ENCODE data around the gene ERN1.
"Not testable (repeated sequence)": the region's sequence is repeated elsewhere in the genome, so short reads cannot be mapped to it uniquely, and the experiment has no call there.

The ERN1 gene

GRCh38 chr17:64025732-64026294 lies 104.1 kb downstream of the ERN1 start:
- DNase-seq (ENCODE audit: low read depth in 2 of 2): peak; percentile 83 to 85

GRCh38 chr17:64024781-64025731 lies 104.9 kb downstream of the ERN1 start:
- DNase-seq (ENCODE audit: low read depth in 2 of 2): peak; percentile 19 to 38

GRCh38 chr17:64024215-64024654 lies 105.7 kb downstream of the ERN1 start:
- DNase-seq (ENCODE audit: low read depth in 2 of 2): no peak

- no peak for DNase-seq (ENCODE audit: low read depth in 2 of 2)
These were observed 107.3 kb downstream of the ERN1 start for GRCh38 chr17:64022611-64023063.

- DNase-seq (ENCODE audit: low read depth in 2 of 2): peak; percentile 85 to 88
These were observed 109.7 kb downstream of the ERN1 start, which contains the start of gene ICAM2 for GRCh38 chr17:64020056-64020766. Gene ICAM2, minus strand, starts transcription at chr17:64020633. Its CDS starts 13,942 bp downstream, at chr17:64006691.

GRCh38 chr17:64019551-64019961 lies 110.4 kb downstream of the ERN1 start:
- DNase-seq (ENCODE audit: low read depth in 2 of 2): not testable (repeated sequence)

GRCh38 chr17:64017381-64017980 lies 112.5 kb downstream of the ERN1 start:
- no peak for DNase-seq (ENCODE audit: low read depth in 2 of 2)

- no peak for DNase-seq (ENCODE audit: low read depth in 2 of 2)
These were observed 113.0 kb downstream of the ERN1 start for GRCh38 chr17:64016974-64017373.

GRCh38 chr17:64016231-64016784 lies 113.6 kb downstream of the ERN1 start:
- DNase-seq (ENCODE audit: low read depth in 2 of 2): no peak

- DNase-seq (ENCODE audit: low read depth in 2 of 2): no peak
These were observed 114.5 kb downstream of the ERN1 start for GRCh38 chr17:64015447-64015846.

- no peak for DNase-seq (ENCODE audit: low read depth in 2 of 2)
These were observed 120.2 kb downstream of the ERN1 start for GRCh38 chr17:64009571-64010402.

- DNase-seq (ENCODE audit: low read depth in 2 of 2): no peak
These were observed 121.1 kb downstream of the ERN1 start for GRCh38 chr17:64008830-64009229.

- no peak for DNase-seq (ENCODE audit: low read depth in 2 of 2)
These were observed 121.6 kb downstream of the ERN1 start for GRCh38 chr17:64008346-64008745.

GRCh38 chr17:64007838-64008282 lies 122.1 kb downstream of the ERN1 start:
- no peak for DNase-seq (ENCODE audit: low read depth in 2 of 2)

- not testable (repeated sequence) for DNase-seq (ENCODE audit: low read depth in 2 of 2)
These were observed 122.7 kb downstream of the ERN1 start for GRCh38 chr17:64007089-64007837.

- DNase-seq (ENCODE audit: low read depth in 2 of 2): no peak
These were observed 123.4 kb downstream of the ERN1 start for GRCh38 chr17:64006361-64007088.

- no peak for DNase-seq (ENCODE audit: low read depth in 2 of 2)
These were observed 124.2 kb downstream of the ERN1 start for GRCh38 chr17:64005734-64006167.

- no peak for DNase-seq (ENCODE audit: low read depth in 2 of 2)
These were observed 124.8 kb downstream of the ERN1 start for GRCh38 chr17:64004903-64005733.

Measured in stimulated activated CD8-positive, alpha-beta memory T cell treated with anti-CD3 and anti-CD28 coated beads, Interleukin-7, amount 100 ng/mL, for 4 hours (primary cell).